H9 (cell line): ENCODE results near the gene ELL3. TPM values are rescaled to one million over a fixed set of nuclear protein-coding genes. Genes with fewer than 3 reads are reported as not detected.

ENCODE experiments used
- DNase-seq: peaks from one replicate; pipeline ENCODE4 v3.0.0-alpha.2; 2017
- H2AFZ ChIP-seq: one replicate; pipeline ENCODE4 v1.6.1; 2013; ENCODE audit warnings: mild to moderate bottlenecking, low read length, control low read depth, moderate library complexity
- H2AK5ac ChIP-seq: 2 replicates; pipeline ENCODE4 v1.6.1; 2013; ENCODE audit warnings: low read length, control low read depth, mixed read lengths; ENCODE audit not compliant: insufficient read length
- H2BK120ac ChIP-seq: one replicate; pipeline ENCODE4 v1.6.1; 2013; ENCODE audit warnings: low read depth, mild to moderate bottlenecking, low read length, control low read depth, inconsistent platforms; ENCODE audit not compliant: poor library complexity, severe bottlenecking
- H2BK12ac ChIP-seq: 2 replicates; pipeline ENCODE4 v1.6.1; 2013; ENCODE audit warnings: low read length, control low read depth, mixed read lengths, low read depth; ENCODE audit not compliant: insufficient read length
- H2BK15ac ChIP-seq: 2 replicates; pipeline ENCODE4 v1.6.1; 2013; ENCODE audit warnings: low read depth, low read length, control low read depth
- H2BK20ac ChIP-seq: one replicate; pipeline ENCODE4 v1.6.1; 2013; ENCODE audit warnings: low read depth, mild to moderate bottlenecking, low read length, control low read depth, inconsistent platforms; ENCODE audit not compliant: poor library complexity, severe bottlenecking
- H2BK5ac ChIP-seq: 2 replicates; pipeline ENCODE4 v1.6.1; 2013; ENCODE audit warnings: low read length, control low read depth, mixed read lengths; ENCODE audit not compliant: insufficient read length
- H3K14ac ChIP-seq: 2 replicates; pipeline ENCODE4 v1.6.1; 2013; ENCODE audit warnings: low read length, control low read depth; ENCODE audit not compliant: insufficient read depth
- H3K18ac ChIP-seq: 2 replicates; pipeline ENCODE4 v1.6.1; 2013; ENCODE audit warnings: low read depth, mild to moderate bottlenecking, mixed read lengths, low read length, control low read depth; ENCODE audit not compliant: insufficient read length
- H3K23ac ChIP-seq: 2 replicates; pipeline ENCODE4 v1.6.1; 2013; ENCODE audit warnings: low read length, control low read depth, mixed read lengths, low read depth; ENCODE audit not compliant: insufficient read length
- H3K23me2 ChIP-seq: 2 replicates; pipeline ENCODE4 v1.6.1; 2013; ENCODE audit warnings: low read depth, mild to moderate bottlenecking, mixed read lengths, low read length, control low read depth; ENCODE audit not compliant: insufficient read length, poor library complexity, severe bottlenecking
- H3K27ac ChIP-seq: 2 replicates; pipeline ENCODE4 v1.5.1; 2013; ENCODE audit warnings: low read length, control low read depth, mixed read lengths, low read depth; ENCODE audit not compliant: insufficient read length
- H3K27me3 ChIP-seq: 2 replicates; pipeline ENCODE4 v1.6.1; 2013; ENCODE audit warnings: low read length, control low read depth, inconsistent platforms; ENCODE audit not compliant: insufficient read depth
- H3K4ac ChIP-seq: 2 replicates; pipeline ENCODE4 v1.6.1; 2013; ENCODE audit warnings: low read depth, mild to moderate bottlenecking, control low read depth, inconsistent platforms, low read length, moderate library complexity
- H3K4me1 ChIP-seq: 2 replicates; pipeline ENCODE4 v1.6.1; 2013; ENCODE audit warnings: low read length, control low read depth, inconsistent platforms; ENCODE audit not compliant: insufficient read depth
- H3K4me2 ChIP-seq: 2 replicates; pipeline ENCODE4 v1.6.1; 2013; ENCODE audit warnings: low read length, control low read depth, mixed read lengths; ENCODE audit not compliant: insufficient read length, insufficient read depth
- H3K56ac ChIP-seq: 2 replicates; pipeline ENCODE4 v1.6.1; 2013; ENCODE audit warnings: low read depth, mild to moderate bottlenecking, mixed read lengths, low read length, control low read depth; ENCODE audit not compliant: insufficient read length
- H3K79me1 ChIP-seq: 2 replicates; pipeline ENCODE4 v1.6.1; 2013; ENCODE audit warnings: low read depth, mild to moderate bottlenecking, moderate library complexity, low read length, control low read depth, inconsistent platforms; ENCODE audit not compliant: insufficient read depth, poor library complexity, severe bottlenecking
- H3K79me2 ChIP-seq: 2 replicates; pipeline ENCODE4 v1.6.1; 2013; ENCODE audit warnings: low read length, control low read depth, inconsistent platforms; ENCODE audit not compliant: insufficient read depth
- H3K9ac ChIP-seq: 2 replicates; pipeline ENCODE4 v1.6.1; 2013; ENCODE audit warnings: low read length, control low read depth, mixed read lengths; ENCODE audit not compliant: insufficient read length; ENCODE audit errors: extremely low read depth
- H3K9me3 ChIP-seq: one replicate; pipeline ENCODE4 v1.6.1; 2013; ENCODE audit warnings: low read depth, low read length, inconsistent platforms; ENCODE audit not compliant: control insufficient read depth
- H3T11ph ChIP-seq: one replicate; pipeline ENCODE4 v1.6.1; 2013; ENCODE audit warnings: mild to moderate bottlenecking, low read length, control low read depth, inconsistent platforms
- H4K20me1 ChIP-seq: one replicate; pipeline ENCODE4 v1.6.1; 2013; ENCODE audit not compliant: control insufficient read depth, insufficient read length, insufficient read depth
- H4K5ac ChIP-seq: 2 replicates; pipeline ENCODE4 v1.6.1; 2013; ENCODE audit warnings: low read depth, mild to moderate bottlenecking, mixed read lengths, low read length, control low read depth; ENCODE audit not compliant: insufficient read length
- H4K8ac ChIP-seq: replicated peaks from 2 replicates; pipeline ENCODE4 v1.6.1; 2013; ENCODE audit warnings: low read length, control low read depth, mixed read lengths, low read depth; ENCODE audit not compliant: insufficient read length
- H4K91ac ChIP-seq: 2 replicates; pipeline ENCODE4 v1.6.1; 2013; ENCODE audit warnings: low read depth, mild to moderate bottlenecking, moderate library complexity, mixed read lengths, low read length, control low read depth; ENCODE audit not compliant: insufficient read length
- H3K27ac Mint-ChIP-seq, 3 experiments: 2 replicates in 2 of 3; 3 replicates in 1 of 3; pipeline ENCODE4 v1.8.0; 2020 to 2021; ENCODE audit warnings: mixed read lengths in 3 of 3, mild to moderate bottlenecking in 1 of 3, moderate library complexity in 1 of 3
- H3K27me3 Mint-ChIP-seq: 2 replicates; pipeline ENCODE4 v1.8.0; 2021; ENCODE audit warnings: low read depth, mild to moderate bottlenecking, moderate library complexity, mixed read lengths
- H3K36me3 Mint-ChIP-seq, 3 experiments: 2 replicates in 2 of 3; 3 replicates in 1 of 3; pipeline ENCODE4 v1.8.0; 2020 to 2021; ENCODE audit warnings: low read depth in 3 of 3, mixed read lengths in 3 of 3; ENCODE audit not compliant: insufficient read depth in 1 of 3
- H3K4me1 Mint-ChIP-seq, 2 experiments: 2 replicates each; pipeline ENCODE4 v1.8.0; 2020; ENCODE audit warnings: mixed read lengths in 2 of 2
- H3K4me3 Mint-ChIP-seq, 2 experiments: 2 replicates in 1 of 2; 3 replicates in 1 of 2; pipeline ENCODE4 v1.8.0; 2020 to 2021; ENCODE audit warnings: mild to moderate bottlenecking in 2 of 2, mixed read lengths in 2 of 2, moderate library complexity in 1 of 2
- H3K9me3 Mint-ChIP-seq, 2 experiments: 2 replicates in 1 of 2; 3 replicates in 1 of 2; pipeline ENCODE4 v1.8.0; 2020; ENCODE audit warnings: mild to moderate bottlenecking in 2 of 2, mixed read lengths in 2 of 2, moderate library complexity in 1 of 2
- CTCF ChIP-seq: fragments of 200-600 bp; sonication (generic); conservative IDR thresholded peaks from 3 replicates; pipeline ENCODE4 v1.8.0; 2021; ENCODE audit warnings: antibody characterized with exemption, mild to moderate bottlenecking
- WGBS: extraction: QIAGEN DNeasy Blood & Tissue Kit; methylation state at CpG from one replicate; pipeline ENCODE4 v1.1.7; 2013; ENCODE audit warnings: missing lambda C conversion rate, low lambda C conversion rate, mixed read lengths; ENCODE audit not compliant: insufficient read length; ENCODE audit errors: extremely low coverage; 5-methylcytosine and 5-hydroxymethylcytosine counted together
- total RNA-seq: library from RNA; stranded (reverse); gene quantifications from 2 replicates; pipeline ENCODE4 v1.2.1, GENCODE V29; 2021

Gene ELL3
- total RNA-seq, 1 experiment from 2014 or later = 6.4 TPM

- H3K27ac ChIP-seq = no peak overlapping the region
- no peak overlapping the region for H4K5ac ChIP-seq
- no peaks in the 10 kb centered on the region for H3K79me1 ChIP-seq
- H2BK120ac ChIP-seq = no peak overlapping the region
- no peaks in the 10 kb centered on the region for H3K9me3 ChIP-seq
- no peak overlapping the region for H4K8ac ChIP-seq
- H3T11ph ChIP-seq = no peak overlapping the region
- H2BK20ac ChIP-seq = no peak overlapping the region
- peak; percentile 56 for DNase-seq
- no peaks in the 10 kb centered on the region for H3K79me2 ChIP-seq
- Mint-ChIP-seq H3K9me3 (no peaks in the 10 kb centered on the region), H3K4me3 (no peak overlapping the region), H3K36me3 (peaks cover 54 to 97% (median 80%) of the 10 kb centered on the region in 3 experiments; a peak in 6 of 7 replicates), H3K27me3 (no peaks in the 10 kb centered on the region; the same call in 1 of the 2 replicates), H3K27ac (0 out of 7 replicates have a peak overlapping the region, but pooled peaks of 1 of the 3 experiments have one; percentile 18), H3K4me1 (peaks cover under 1% of the 10 kb centered on the region in 2 experiments; a peak in 3 of 4 replicates)
- H3K27me3 ChIP-seq = no peaks in the 10 kb centered on the region
- H3K4me2 ChIP-seq = no peak overlapping the region
- H3K9ac ChIP-seq = no peak overlapping the region
- H3K23me2 ChIP-seq = no peaks in the 10 kb centered on the region
- H2AK5ac ChIP-seq = no peak overlapping the region
- H3K23ac ChIP-seq = no peak overlapping the region
- no peak overlapping the region for H4K91ac ChIP-seq
- no peaks in the 10 kb centered on the region; the same call in 1 of the 2 replicates for H3K4me1 ChIP-seq
- H2BK15ac ChIP-seq = no peak overlapping the region
- H2AFZ ChIP-seq = no peak overlapping the region
- H3K14ac ChIP-seq = no peak overlapping the region
- no peak overlapping the region for H3K4ac ChIP-seq
- H3K56ac ChIP-seq = no peak overlapping the region
- no peak overlapping the region for H3K18ac ChIP-seq
- no peak overlapping the region for H2BK12ac ChIP-seq
- WGBS = no CpG with 5 or more reads among the region's 5 CpGs
- TF ChIP-seq CTCF = peak; percentile 85
- H2BK5ac ChIP-seq = no peak overlapping the region
- H4K20me1 ChIP-seq = no peaks in the 10 kb centered on the region
Observed at GRCh38 chr15:43769584-43770228, 7.1 kb downstream of the ELL3 start.
